Measurements from ENCODE around the gene HS3ST4.

Gene HS3ST4

GRCh38 chr16:25817876-25818275, 126.1 kb downstream of the HS3ST4 start:
- H3K36me3 ChIP-seq (replicated peaks; ENCODE audit: low read depth, low read length) = no peaks in the 10 kb centered on the region
- H4K20me1 ChIP-seq (ENCODE audit: insufficient read depth, low read length) = no peaks in the 10 kb centered on the region
- H3K79me2 ChIP-seq (ENCODE audit: low read length) = no peaks in the 10 kb centered on the region
- H3K27me3 ChIP-seq (ENCODE audit: low read depth, low read length) = no peaks in the 10 kb centered on the region; the same call in 1 of the 2 replicates
- H3K27ac ChIP-seq (ENCODE audit: low read length) = no peak overlapping the region
- no peak overlapping the region for H3K4me2 ChIP-seq (ENCODE audit: low read length)
- H3K4me3 ChIP-seq (ENCODE audit: low read length) = no peak overlapping the region
- H3K9ac ChIP-seq (ENCODE audit: low read length) = no peak overlapping the region
- no peak for TF ChIP-seq CTCF (IDR thresholded peaks at IDR 0.05; ENCODE audit: low read depth, low read length)
- H3K9me3 ChIP-seq (ENCODE audit: insufficient read depth, low read length) = no peaks in the 10 kb centered on the region
- H3K4me1 ChIP-seq (ENCODE audit: low read length) = no peaks in the 10 kb centered on the region
- H2AFZ ChIP-seq (ENCODE audit: low read depth, low read length) = no peak overlapping the region

- H3K9me3 ChIP-seq (ENCODE audit: insufficient read depth, low read length) = no peaks in the 10 kb centered on the region
- H2AFZ ChIP-seq (ENCODE audit: low read depth, low read length) = no peak overlapping the region
- no peaks in the 10 kb centered on the region for H3K36me3 ChIP-seq (replicated peaks; ENCODE audit: low read depth, low read length)
- no peak overlapping the region for H3K27ac ChIP-seq (ENCODE audit: low read length)
- H4K20me1 ChIP-seq (ENCODE audit: insufficient read depth, low read length) = no peaks in the 10 kb centered on the region
- no peaks in the 10 kb centered on the region for H3K79me2 ChIP-seq (ENCODE audit: low read length)
- TF ChIP-seq CTCF (IDR thresholded peaks at IDR 0.05; ENCODE audit: low read depth, low read length) (no peak), EZH2phosphoT487 (IDR thresholded peaks at IDR 0.05; ENCODE audit: low read depth) (no peak)
- H3K9ac ChIP-seq (ENCODE audit: low read length) = no peak overlapping the region
- H3K27me3 ChIP-seq (ENCODE audit: low read depth, low read length) = no peaks in the 10 kb centered on the region; the same call in 1 of the 2 replicates
- H3K4me2 ChIP-seq (ENCODE audit: low read length) = no peak overlapping the region
- no peaks in the 10 kb centered on the region for H3K4me1 ChIP-seq (ENCODE audit: low read length)
- no peak overlapping the region for H3K4me3 ChIP-seq (ENCODE audit: low read length)
These were observed 132.1 kb downstream of the HS3ST4 start for GRCh38 chr16:25823891-25824290.

- Histone ChIP-seq H3K4me3 (ENCODE audit: low read length) (no peak overlapping the region), H3K79me2 (ENCODE audit: low read length) (no peaks in the 10 kb centered on the region), H3K9ac (ENCODE audit: low read length) (no peak overlapping the region), H3K36me3 (replicated peaks; ENCODE audit: low read depth, low read length) (no peaks in the 10 kb centered on the region), H3K9me3 (ENCODE audit: insufficient read depth, low read length) (no peaks in the 10 kb centered on the region), H3K4me1 (ENCODE audit: low read length) (no peaks in the 10 kb centered on the region), H3K27me3 (ENCODE audit: low read depth, low read length) (no peaks in the 10 kb centered on the region), H3K4me2 (ENCODE audit: low read length) (no peak overlapping the region), H4K20me1 (ENCODE audit: insufficient read depth, low read length) (no peaks in the 10 kb centered on the region), H2AFZ (ENCODE audit: low read depth, low read length) (no peak overlapping the region), H3K27ac (ENCODE audit: low read length) (no peak overlapping the region)
- TF ChIP-seq CTCF (IDR thresholded peaks at IDR 0.05; ENCODE audit: low read depth, low read length) (no peak), EZH2phosphoT487 (IDR thresholded peaks at IDR 0.05; ENCODE audit: low read depth) (no peak)
These were observed 135.9 kb downstream of the HS3ST4 start for GRCh38 chr16:25827709-25828108.

GRCh38 chr16:25828510-25828909, 136.8 kb downstream of the HS3ST4 start:
- Histone ChIP-seq H3K4me1 (ENCODE audit: low read length) (no peaks in the 10 kb centered on the region), H4K20me1 (ENCODE audit: insufficient read depth, low read length) (no peaks in the 10 kb centered on the region), H3K9ac (ENCODE audit: low read length) (no peak overlapping the region), H3K9me3 (ENCODE audit: insufficient read depth, low read length) (no peaks in the 10 kb centered on the region), H3K27ac (ENCODE audit: low read length) (no peak overlapping the region), H3K79me2 (ENCODE audit: low read length) (no peaks in the 10 kb centered on the region), H3K27me3 (ENCODE audit: low read depth, low read length) (no peaks in the 10 kb centered on the region), H3K4me2 (ENCODE audit: low read length) (no peak overlapping the region), H3K36me3 (replicated peaks; ENCODE audit: low read depth, low read length) (no peaks in the 10 kb centered on the region), H3K4me3 (ENCODE audit: low read length) (no peak overlapping the region), H2AFZ (ENCODE audit: low read depth, low read length) (no peak overlapping the region)
- TF ChIP-seq EZH2phosphoT487 (IDR thresholded peaks at IDR 0.05; ENCODE audit: low read depth) = no peak

- no peaks in the 10 kb centered on the region for H4K20me1 ChIP-seq (ENCODE audit: insufficient read depth, low read length)
These were observed 140.5 kb downstream of the HS3ST4 start for GRCh38 chr16:25832291-25832690.

More at GRCh38 chr16:25832291-25832690, 140.5 kb downstream of the HS3ST4 start:
- Histone ChIP-seq H3K27me3 (ENCODE audit: low read depth, low read length) (0 out of 2 replicates have a peak, but pooled peaks cover 7% of the 10 kb centered on the region), H3K27ac (ENCODE audit: low read length) (no peak overlapping the region), H3K9me3 (ENCODE audit: insufficient read depth, low read length) (no peaks in the 10 kb centered on the region), H3K36me3 (replicated peaks; ENCODE audit: low read depth, low read length) (no peaks in the 10 kb centered on the region), H3K9ac (ENCODE audit: low read length) (no peak overlapping the region), H3K79me2 (ENCODE audit: low read length) (no peaks in the 10 kb centered on the region), H3K4me3 (ENCODE audit: low read length) (no peak overlapping the region), H2AFZ (ENCODE audit: low read depth, low read length) (no peak overlapping the region), H3K4me1 (ENCODE audit: low read length) (no peaks in the 10 kb centered on the region), H3K4me2 (ENCODE audit: low read length) (no peak overlapping the region)
- TF ChIP-seq EZH2phosphoT487 (IDR thresholded peaks at IDR 0.05; ENCODE audit: low read depth) (no peak), CTCF (IDR thresholded peaks at IDR 0.05; ENCODE audit: low read depth, low read length) (no peak)
